GM18858 (cell line): ENCODE results near the gene CD36.
"Not testable (repeated sequence)": the region's sequence is repeated elsewhere in the genome, so short reads cannot be mapped to it uniquely, and the experiment has no call there.

Experiments
- ATAC-seq: cut with Tn5 transposase; IDR thresholded peaks from one replicate; pipeline ENCODE4 v1.9.1; 2021; ENCODE audit not compliant: unreplicated experiment

The CD36 gene

DNA sequence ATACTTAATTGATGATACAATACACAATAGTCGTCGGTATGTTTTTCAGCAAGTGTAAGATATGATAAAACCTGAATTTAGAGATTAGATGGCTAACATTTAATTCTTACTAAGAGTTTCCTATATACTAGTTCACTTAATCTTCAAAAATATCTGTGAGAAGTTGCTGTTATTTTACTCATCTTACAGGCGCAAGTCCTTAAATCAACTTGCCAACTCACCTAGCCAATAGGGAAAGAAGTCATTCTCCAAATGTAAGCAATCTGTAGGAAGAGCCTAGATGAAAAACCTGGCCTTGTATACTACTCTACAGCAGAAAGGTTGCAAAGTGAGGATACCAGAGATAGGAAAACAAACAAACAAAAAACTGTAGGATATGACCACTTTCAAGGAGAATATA lies 10.6 kb downstream of the CD36 start:
- no peak for ATAC-seq

DNA sequence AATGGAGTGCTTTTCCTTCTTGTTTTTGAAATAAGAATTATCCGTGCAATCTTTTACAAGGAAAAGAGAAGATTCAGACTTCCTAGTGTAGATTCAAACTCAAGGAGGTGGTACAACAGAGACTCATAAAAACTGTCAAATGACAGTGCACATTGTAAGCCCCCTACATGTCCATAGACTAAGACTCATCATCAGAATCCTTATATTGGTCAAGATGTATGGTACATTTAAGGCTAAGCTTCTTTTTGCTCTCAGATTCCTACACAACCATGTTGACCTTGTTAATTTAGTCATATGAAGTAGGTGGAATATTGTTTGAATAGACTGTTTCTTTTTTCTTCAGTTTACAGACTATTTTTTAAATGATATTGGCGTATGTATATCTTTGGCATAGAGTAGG lies 11.6 kb downstream of the CD36 start:
- no peak for ATAC-seq

DNA sequence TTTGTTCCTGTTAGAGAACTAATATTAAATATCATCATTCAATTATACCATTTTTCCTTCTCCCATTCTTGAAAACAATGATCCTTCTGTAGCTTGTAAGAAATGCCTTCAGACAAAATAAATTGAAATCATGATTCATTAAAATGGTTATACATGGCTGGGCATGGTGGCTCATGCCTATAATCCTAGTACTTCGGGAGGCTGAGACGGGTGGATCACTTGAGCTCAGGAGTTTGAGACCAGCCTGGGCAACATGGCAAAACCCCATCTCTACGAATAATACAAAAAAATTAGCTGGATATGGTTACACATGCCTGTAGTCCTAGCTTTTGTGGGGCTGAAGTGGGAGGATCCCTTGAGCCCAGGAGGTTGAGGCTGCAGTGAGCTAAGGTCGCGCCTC lies 13.0 kb downstream of the CD36 start:
- ATAC-seq = no peak

DNA sequence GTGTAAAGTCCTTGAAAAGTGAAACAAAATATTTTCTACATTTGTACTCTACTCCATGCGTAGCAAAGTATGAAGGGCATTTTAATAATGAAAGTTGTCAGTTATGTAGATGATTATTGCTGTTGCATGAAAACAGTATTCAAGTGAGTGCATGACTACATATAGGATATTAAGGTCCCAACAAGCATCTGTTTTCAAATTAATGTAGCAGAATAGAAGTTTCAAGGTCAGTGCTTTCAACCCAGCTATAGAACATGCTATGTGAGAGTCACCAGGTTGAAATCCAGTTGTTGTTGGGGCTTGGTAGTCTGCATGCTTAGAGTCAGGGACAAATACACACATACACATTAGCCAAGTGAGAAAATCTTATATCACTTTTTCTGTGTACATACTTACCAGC lies 14.8 kb downstream of the CD36 start:
- no peak for ATAC-seq

DNA sequence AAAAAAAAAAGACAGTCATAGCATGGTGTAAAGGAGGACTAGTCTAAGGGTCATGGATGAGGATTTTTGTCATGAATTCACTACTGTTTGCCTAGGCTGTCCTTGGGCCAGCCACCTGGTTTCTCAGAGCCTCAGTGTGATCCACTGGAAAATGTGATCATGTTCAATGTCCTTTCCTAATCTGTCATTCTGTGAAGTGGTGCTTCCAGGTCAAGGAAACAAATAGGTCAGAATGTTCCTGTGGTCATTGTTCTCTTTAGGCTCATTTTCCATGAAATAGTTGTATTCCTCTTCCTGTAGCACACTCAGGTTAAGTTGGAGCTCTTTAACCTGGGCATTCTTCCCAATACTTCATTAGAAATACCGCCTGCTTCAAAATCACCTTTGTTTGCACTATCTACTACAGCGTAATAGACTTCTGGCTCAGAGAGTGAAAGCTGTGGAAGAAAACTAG lies 16.5 kb downstream of the CD36 start:
- no peak for ATAC-seq

DNA sequence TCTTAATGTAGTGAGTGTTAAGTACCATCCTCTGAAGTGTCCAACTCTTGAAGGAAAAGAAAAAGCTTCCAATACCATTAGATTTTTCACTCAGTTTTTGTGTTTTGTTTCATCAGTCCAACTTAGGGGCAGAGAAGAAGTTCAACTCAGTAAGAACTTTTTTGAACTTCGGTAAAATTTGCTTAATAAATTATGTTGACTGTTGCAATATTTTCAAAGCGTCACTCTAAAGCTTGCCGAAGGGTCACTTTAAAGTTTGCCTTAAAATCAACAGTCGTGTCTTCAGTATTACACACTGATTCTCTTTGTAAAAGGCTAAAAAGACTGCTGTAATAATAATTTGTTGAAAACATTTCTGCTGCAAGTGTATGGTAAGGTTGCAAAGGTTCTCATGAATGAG lies 17.6 kb downstream of the CD36 start:
- ATAC-seq = no peak

DNA sequence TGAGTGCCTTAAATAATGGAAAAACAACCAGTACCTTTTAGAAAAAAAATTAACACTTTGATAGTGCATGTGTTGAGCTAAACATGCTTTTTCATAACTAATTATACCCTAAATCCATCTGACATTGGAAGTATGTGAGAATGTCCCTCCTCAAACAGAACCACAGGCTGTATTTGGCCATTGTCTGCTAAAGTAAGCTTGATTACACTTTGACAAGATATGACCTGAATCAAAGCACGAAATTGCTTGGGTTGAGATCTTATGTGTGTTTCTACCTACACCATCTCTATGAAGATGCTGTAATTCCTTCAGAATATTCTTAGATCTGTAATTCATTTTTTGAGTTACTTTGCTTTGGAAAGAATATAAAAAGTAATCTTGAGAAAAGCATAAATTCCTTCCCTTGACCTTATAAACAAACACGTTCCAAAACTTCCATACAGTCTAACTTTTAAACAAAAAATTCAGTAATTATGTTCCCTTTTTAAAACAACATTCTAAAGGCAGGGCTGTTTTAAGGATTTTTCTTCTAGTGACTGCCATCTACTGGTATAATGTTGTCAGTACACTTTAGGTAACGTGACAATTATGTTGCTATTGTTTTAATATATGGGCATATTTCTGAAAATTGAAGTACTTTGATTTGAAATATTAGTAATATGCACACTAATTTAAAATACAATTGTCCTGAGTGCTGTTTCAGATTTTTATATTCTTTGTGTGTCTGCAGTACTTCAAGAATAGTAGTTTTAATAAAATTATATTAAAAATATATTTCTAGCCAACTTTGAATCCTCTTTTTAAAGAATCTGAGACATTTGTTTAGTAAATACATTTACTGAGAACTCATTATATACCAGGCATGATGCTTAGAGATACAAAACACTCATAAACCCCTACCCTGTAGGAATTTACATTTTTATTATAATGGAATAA lies 20.9 kb downstream of the CD36 start:
- ATAC-seq = peak; percentile 71

DNA sequence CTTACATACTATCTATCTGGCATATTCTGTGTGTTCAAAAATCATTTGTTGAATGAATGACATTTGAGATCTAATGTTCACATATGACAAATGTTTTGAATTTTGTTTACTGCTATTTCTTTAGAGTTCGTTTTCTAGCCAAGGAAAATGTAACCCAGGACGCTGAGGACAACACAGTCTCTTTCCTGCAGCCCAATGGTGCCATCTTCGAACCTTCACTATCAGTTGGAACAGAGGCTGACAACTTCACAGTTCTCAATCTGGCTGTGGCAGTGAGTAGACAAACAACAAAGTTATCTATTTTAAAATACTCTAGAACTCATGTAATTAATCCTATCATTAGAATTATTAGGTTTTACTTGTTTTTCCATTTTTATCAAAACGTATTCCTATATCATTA lies 22.5 kb downstream of the CD36 start:
- no peak for ATAC-seq

DNA sequence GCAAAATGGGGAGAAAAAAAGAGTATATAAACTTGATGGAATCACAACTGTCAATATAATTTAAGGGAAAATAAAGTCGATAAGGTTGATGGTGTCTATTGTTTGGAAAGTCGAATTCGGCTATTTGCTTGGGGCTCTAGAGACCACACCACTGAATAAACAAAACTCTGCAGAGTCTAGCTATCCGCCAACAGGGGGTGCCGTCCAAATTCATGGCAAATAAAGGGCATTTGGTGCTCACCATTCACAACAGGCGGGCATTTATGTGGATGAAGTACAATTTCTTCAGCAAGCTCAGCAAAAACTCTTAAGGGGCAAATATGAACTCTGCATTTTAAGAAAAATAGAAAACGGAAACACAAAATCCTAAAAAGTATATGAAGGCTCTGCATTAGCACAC lies 23.3 kb downstream of the CD36 start:
- ATAC-seq = no peak

DNA sequence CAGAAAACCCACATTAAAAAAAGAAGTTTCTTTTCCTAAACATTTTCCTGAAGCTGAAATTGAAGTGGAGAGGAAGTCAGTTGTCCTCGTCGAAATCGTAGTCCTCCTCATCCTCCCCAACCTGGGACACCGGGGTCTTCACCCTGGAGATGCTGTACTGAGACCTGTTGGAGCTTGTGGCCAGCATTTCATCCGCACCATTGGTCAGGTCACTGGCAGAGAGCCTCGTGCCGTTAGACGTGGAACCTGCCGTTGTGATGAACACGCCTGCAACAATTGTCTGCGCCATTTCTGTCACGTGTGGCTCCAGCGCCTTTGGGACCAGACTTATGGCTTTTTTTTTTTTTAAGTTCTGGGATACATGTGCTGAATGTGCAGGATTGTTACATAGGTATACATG lies 23.8 kb downstream of the CD36 start:
- no peak for ATAC-seq

DNA sequence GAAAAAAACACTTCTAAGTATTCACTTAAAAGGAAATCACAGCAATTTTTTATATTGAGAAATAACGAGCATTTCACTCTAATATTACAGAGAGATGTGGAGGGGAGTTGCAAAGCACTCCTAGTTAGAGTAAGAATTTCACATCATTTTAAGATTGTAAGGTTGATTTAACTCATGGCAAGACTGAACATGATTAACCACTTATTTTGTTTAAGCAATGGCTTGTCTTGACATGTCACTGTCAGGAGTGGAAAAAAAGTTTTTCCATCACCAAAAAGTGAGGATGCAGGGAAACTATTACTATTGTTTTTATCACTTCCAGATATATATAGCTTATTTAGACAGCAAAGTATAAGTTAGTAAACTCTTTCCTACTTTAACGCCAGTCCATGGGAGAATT lies 27.1 kb downstream of the CD36 start:
- no peak for ATAC-seq

DNA sequence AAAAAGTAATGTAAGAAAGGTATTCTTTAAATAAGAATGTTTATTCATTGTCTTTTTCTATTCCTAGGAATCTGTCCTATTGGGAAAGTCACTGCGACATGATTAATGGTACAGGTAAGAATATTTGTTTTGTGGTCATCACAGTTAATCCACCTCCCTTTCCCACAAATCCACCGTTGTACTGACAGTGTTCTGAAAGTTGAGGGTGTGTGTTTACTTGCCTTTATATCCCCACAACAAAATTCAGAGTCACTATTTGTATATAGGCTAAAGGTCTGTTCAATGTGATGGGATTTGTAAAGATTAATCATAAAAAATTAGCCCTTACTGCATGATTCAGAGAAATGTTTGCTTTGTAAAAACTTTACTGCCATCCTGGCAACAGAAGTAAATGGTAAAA lies 27.9 kb downstream of the CD36 start:
- no peak for ATAC-seq

DNA sequence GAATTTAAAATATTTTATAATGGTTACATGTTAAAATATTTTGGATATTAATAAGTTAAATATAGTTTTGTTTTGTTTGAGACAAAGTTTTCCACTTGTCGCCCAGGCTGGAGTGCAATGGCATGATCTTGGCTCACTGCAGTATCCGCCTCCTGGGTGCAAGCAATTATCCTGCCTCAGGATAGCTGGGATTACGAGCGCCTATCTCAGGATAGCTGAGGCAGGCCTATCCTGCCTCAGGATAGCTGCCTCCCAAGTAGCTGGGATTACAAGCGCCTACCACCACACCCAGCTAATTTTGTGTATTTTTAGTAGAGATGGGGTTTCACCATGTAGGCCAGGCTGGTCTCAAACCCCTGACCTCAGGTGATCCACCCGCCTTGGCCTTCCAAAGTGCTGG lies 30.9 kb downstream of the CD36 start:
- not testable (repeated sequence) for ATAC-seq

DNA sequence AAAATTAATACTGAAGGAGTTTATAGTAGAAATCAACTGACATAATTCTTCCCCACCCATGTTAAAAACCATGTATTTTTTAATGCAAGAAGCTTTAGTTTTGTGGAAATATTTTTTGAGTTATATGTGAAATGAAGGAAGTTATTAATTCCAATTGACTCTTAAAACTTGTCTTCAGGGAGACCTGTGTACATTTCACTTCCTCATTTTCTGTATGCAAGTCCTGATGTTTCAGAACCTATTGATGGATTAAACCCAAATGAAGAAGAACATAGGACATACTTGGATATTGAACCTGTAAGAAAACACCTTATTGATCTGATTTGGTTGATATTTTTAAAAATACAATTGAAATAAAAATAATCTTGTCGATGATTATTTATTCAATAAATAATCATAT lies 33.3 kb downstream of the CD36 start:
- ATAC-seq = no peak

DNA sequence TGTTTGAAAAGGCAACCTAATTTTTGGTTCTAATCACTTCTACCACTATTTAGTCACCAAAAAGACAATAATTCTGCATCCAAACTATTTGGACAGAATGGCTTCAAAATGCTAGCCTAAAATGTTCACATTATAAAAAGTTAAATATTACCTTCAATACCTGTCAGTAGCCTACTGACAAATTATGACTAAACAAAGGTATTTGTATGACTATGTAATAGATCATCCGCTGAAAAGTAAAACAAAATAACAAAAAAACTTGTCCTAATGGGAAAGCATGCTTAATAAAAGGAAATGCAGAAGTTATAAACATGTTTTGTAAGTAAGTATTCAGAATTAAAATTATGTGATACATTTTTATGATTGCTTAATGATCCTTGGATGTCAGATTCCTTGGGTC lies 36.6 kb downstream of the CD36 start:
- ATAC-seq = no peak

DNA sequence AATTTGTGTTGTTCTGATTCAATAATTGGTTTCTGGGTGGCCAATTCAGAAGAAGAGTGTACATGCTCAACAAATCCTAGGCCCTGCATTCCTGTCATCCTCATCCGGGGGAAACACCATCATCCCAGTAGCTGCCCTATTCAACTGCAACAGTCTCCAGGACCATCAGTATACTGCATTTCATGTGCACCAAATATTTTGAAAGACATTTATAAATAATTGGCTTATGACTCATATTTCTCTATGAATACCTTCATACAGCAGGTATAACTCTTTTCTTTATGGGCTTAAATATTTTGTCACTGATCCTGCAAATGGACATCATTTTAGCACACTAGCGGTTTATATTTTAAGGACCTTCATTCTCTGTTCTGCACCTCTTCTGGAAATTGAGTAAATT lies 38.0 kb downstream of the CD36 start:
- no peak for ATAC-seq

DNA sequence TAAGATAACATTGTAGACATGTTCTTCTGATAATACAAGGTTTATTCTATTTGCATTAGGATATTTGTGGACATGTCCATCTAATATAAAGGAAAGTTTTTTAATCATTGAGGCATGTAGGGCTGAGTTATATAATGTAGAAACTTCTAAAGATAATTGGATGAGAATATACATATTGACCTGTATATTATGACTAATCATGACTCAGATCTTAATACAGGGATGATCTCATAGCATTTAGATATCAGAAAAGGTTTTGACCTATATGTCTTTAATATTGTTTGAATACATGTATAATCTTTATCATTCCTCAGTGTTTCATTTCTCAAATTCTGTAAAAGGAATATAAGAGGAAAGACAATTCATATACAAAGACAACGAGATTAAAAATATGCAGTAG lies 39.2 kb downstream of the CD36 start:
- ATAC-seq = no peak

DNA sequence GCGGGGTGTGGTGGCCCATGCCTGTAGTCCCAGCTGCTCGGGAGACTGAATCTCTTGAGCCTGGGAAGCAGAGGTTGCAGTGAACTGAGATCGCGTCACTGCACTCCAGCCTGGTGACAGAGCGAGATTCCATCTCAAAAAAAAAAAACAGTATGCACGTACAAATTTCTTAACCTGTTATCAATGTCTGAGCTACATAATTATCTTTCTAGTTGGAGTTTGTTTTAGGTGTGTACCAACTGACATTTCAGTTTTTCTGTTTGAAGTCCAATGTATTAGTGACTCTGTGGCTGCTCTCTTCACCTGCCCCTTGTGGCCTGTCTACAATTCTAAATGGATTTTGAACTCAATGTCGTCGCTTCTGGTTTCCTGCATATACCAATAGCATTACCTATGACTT lies 40.3 kb downstream of the CD36 start:
- no peak for ATAC-seq

DNA sequence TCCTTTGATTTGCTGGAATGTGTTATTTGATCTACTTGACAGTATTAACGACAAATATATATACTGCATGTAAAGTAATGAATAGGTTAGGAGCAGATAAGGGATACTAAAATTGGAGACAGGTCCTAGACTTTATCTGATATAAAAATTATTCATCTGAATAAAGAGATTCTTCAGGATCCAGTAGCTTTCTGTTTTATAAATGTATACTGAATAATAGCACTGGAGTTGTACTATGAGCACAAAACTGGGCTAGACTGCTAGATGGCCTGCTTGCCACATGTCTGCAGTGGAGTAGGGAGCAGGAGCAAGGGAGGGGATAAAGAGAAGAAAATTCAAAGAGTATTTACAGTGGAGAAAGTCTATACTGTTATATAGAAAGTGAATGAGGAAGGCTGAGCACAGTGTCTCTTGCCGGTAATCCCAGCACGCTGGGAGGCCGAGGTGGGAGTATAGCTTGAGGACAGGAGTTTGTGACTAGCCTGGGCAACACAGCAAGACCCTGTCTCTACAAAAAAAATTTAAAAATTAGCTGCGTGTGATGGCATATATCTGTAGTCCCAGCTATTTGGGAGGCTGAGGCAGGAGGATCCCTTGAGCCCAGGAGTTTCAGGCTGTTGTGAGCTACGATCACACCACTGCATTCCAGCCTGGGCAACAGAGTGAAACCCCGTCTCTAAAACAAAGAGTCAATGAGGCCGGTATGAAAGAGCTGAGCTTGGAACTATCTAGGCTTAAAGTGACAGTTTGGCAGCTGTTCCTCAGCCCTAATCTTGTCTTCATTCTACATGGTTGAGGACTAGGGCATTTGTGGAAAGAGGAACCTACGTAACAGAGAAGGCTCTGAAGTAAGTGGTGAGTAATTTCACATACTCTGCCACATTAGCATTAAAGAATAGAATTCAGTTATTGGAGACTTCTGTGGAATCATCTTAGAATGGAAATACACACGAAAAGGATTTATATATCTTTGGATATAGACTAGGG lies 41.8 kb downstream of the CD36 start:
- ATAC-seq = no peak

DNA sequence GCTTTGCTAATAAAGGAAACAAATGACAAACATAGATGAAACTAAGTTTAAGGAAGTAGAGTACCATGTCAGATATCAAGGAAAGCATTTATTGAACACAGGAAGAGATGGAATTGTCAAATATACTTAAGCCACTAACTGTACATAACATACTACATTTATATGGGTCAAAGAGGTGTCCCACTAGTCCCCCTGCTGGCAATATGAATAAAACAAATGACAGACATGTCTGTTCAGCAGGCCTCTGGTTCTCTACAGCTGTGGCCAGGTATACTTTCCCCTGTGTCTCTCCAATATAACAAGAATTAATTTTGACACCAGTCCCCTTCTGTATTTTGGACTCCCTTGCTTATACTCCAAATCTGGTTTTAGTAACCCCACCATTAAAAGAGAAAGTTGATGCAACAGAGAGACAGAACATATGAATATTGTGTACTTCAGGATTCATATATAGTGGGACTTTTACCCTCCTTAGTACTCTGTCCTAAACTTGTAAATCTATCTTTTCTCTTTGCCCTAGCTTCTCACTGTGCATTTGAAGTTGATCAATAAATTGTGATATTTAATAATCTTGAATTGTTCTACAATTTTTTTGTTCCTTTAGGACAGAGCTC lies 42.9 kb downstream of the CD36 start:
- peak; percentile 53 for ATAC-seq

DNA sequence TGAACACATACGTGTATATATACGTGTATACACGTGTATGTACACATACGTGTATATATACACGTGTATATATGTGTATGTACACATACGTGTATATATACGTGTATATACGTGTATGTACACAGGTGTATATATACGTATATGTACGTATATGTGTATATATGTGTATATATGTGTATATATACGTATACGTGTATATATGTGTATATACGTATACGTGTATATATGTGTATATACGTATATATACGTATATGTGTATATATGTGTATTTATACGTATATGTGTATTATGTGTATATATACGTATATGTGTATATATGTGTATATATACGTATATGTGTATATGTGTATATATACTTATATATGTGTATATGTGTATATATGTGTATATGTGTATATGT lies 44.3 kb downstream of the CD36 start:
- ATAC-seq = no peak
